Trophoblast cell (in vitro differentiated cells and primary cell): ENCODE measurements around the gene PDE4D.
A peak's percentile ranks its signal among the peaks of the same experiment; 100 is the strongest.

Experiments
- DNase-seq, 2 donors: peaks; one replicate each; pipeline ENCODE4 v3.0.0-alpha.2; 2016
- H2AFZ ChIP-seq: 2 replicates; pipeline ENCODE4 v1.6.1; 2013; ENCODE audit warnings: low read length, moderate library complexity, mild to moderate bottlenecking; ENCODE audit not compliant: insufficient read depth, poor library complexity
- H2AK5ac ChIP-seq: 2 replicates; pipeline ENCODE4 v1.6.1; 2013; ENCODE audit warnings: mild to moderate bottlenecking, low read length
- H2BK120ac ChIP-seq: 2 replicates; pipeline ENCODE4 v1.6.1; 2013; ENCODE audit warnings: low read length, mild to moderate bottlenecking, moderate library complexity; ENCODE audit not compliant: insufficient read depth, poor library complexity
- H2BK12ac ChIP-seq: 2 replicates; pipeline ENCODE4 v1.6.1; 2013; ENCODE audit warnings: mild to moderate bottlenecking, low read length, moderate library complexity
- H2BK5ac ChIP-seq: 2 replicates; pipeline ENCODE4 v1.6.1; 2013; ENCODE audit warnings: low read length, low read depth, moderate library complexity, mild to moderate bottlenecking; ENCODE audit not compliant: poor library complexity
- H3K14ac ChIP-seq: 2 replicates; pipeline ENCODE4 v1.6.1; 2013; ENCODE audit warnings: mild to moderate bottlenecking, low read length
- H3K18ac ChIP-seq: 2 replicates; pipeline ENCODE4 v1.6.1; 2013; ENCODE audit warnings: mild to moderate bottlenecking, low read length
- H3K23ac ChIP-seq: 2 replicates; pipeline ENCODE4 v1.6.1; 2013; ENCODE audit warnings: low read length
- H3K27ac ChIP-seq: 2 replicates; pipeline ENCODE4 v1.5.1; 2013; ENCODE audit warnings: low read depth, mild to moderate bottlenecking, inconsistent platforms, low read length, moderate library complexity
- H3K27me3 ChIP-seq: 2 replicates; pipeline ENCODE4 v1.6.1; 2013; ENCODE audit warnings: inconsistent platforms, mild to moderate bottlenecking, low read length, moderate library complexity; ENCODE audit not compliant: insufficient read depth
- H3K36me3 ChIP-seq, 2 experiments: 1 replicate in 1 of 2; 2 replicates in 1 of 2; pipeline ENCODE4 v1.6.1; 2013; ENCODE audit warnings: low read length in 2 of 2, mild to moderate bottlenecking in 2 of 2, moderate library complexity in 1 of 2; ENCODE audit not compliant: insufficient read depth in 2 of 2, control insufficient read depth in 1 of 2
- H3K4ac ChIP-seq: 2 replicates; pipeline ENCODE4 v1.6.1; 2013; ENCODE audit warnings: low read depth, mild to moderate bottlenecking, low read length, moderate library complexity
- H3K4me1 ChIP-seq, 2 experiments: 1 replicate in 1 of 2; 2 replicates in 1 of 2; pipeline ENCODE4 v1.6.1; 2013; ENCODE audit warnings: low read length in 2 of 2, mild to moderate bottlenecking in 2 of 2, moderate library complexity in 1 of 2; ENCODE audit not compliant: insufficient read depth in 2 of 2, control insufficient read depth in 1 of 2
- H3K4me2 ChIP-seq: 2 replicates; pipeline ENCODE4 v1.6.1; 2013; ENCODE audit warnings: inconsistent platforms, mild to moderate bottlenecking, low read length, moderate library complexity
- H3K4me3 ChIP-seq: 2 replicates; pipeline ENCODE4 v1.5.1; 2013; ENCODE audit warnings: mild to moderate bottlenecking, low read depth, low read length, inconsistent platforms
- H3K79me1 ChIP-seq: one replicate; pipeline ENCODE4 v1.6.1; 2013; ENCODE audit warnings: low read length
- H3K79me2 ChIP-seq: 2 replicates; pipeline ENCODE4 v1.6.1; 2013; ENCODE audit warnings: low read length, mild to moderate bottlenecking; ENCODE audit not compliant: control insufficient read depth, insufficient read depth, poor library complexity
- H3K9ac ChIP-seq: 2 replicates; pipeline ENCODE4 v1.6.1; 2013; ENCODE audit warnings: mild to moderate bottlenecking, low read length
- H3K9me3 ChIP-seq: 2 replicates; pipeline ENCODE4 v1.6.1; 2013; ENCODE audit warnings: low read depth, mild to moderate bottlenecking, control low read depth, inconsistent platforms, low read length; ENCODE audit not compliant: insufficient read depth
- H4K12ac ChIP-seq: 2 replicates; pipeline ENCODE4 v1.6.1; 2013; ENCODE audit warnings: low read depth, mild to moderate bottlenecking, low read length, moderate library complexity
- H4K8ac ChIP-seq: 2 replicates; pipeline ENCODE4 v1.6.1; 2013; ENCODE audit warnings: low read depth, mild to moderate bottlenecking, low read length, moderate library complexity
- H4K91ac ChIP-seq: one replicate; pipeline ENCODE4 v1.6.1; 2013; ENCODE audit warnings: low read depth, mild to moderate bottlenecking, low read length, moderate library complexity
- WGBS: extraction: QIAGEN DNeasy Blood & Tissue Kit; methylation state at CpG from one replicate; pipeline ENCODE4 v1.1.7; 2013; ENCODE audit warnings: missing lambda C conversion rate; ENCODE audit not compliant: insufficient read length, insufficient coverage; ENCODE audit errors: extremely low coverage; 5-methylcytosine and 5-hydroxymethylcytosine counted together

The PDE4D gene

GRCh38 chr5:59275170-59275509 is 618.4 kb downstream of the PDE4D start:
- peak in 1 of 2 donors; percentile 28 for DNase-seq
- H3K36me3 ChIP-seq: no peaks in the 10 kb centered on the region
- H3K14ac ChIP-seq: no peak overlapping the region
- no CpG with 5 or more reads among the region's 5 CpGs for WGBS
- H3K9ac ChIP-seq: no peak overlapping the region
- no peak overlapping the region for H2AK5ac ChIP-seq
- peak overlapping the region; percentile 93 for H3K27ac ChIP-seq
- H3K4ac ChIP-seq: no peak overlapping the region
- H2BK120ac ChIP-seq: no peak overlapping the region
- H3K4me2 ChIP-seq: peak overlapping the region; percentile 96
- peaks cover 0 to 3% of the 10 kb centered on the region in 2 experiments for H3K4me1 ChIP-seq
- H4K8ac ChIP-seq: no peak overlapping the region
- H3K18ac ChIP-seq: no peak overlapping the region
- H3K27me3 ChIP-seq: no peaks in the 10 kb centered on the region
- no peak overlapping the region for H4K12ac ChIP-seq
- H3K23ac ChIP-seq: no peak overlapping the region
- no peak overlapping the region for H2BK12ac ChIP-seq
- H3K79me2 ChIP-seq: no peaks in the 10 kb centered on the region
- no peak overlapping the region for H2AFZ ChIP-seq
- peaks cover 7% of the 10 kb centered on the region for H3K79me1 ChIP-seq
- H4K91ac ChIP-seq: no peak overlapping the region
- H2BK5ac ChIP-seq: no peak overlapping the region
- peak overlapping the region; percentile 65 for H3K4me3 ChIP-seq
- H3K9me3 ChIP-seq: no peaks in the 10 kb centered on the region

- Histone ChIP-seq H2AK5ac (no peak overlapping the region), H3K18ac (no peak overlapping the region), H2BK5ac (no peak overlapping the region), H3K79me1 (peaks cover 7% of the 10 kb centered on the region), H3K9ac (no peak overlapping the region), H2BK12ac (no peak overlapping the region), H4K12ac (no peak overlapping the region), H2AFZ (no peak overlapping the region), H3K79me2 (no peaks in the 10 kb centered on the region), H3K27ac (no peak overlapping the region), H3K4me2 (peak overlapping the region; percentile 50), H2BK120ac (no peak overlapping the region), H3K27me3 (no peaks in the 10 kb centered on the region), H3K4ac (no peak overlapping the region), H3K4me1 (peaks cover 0 to 3% of the 10 kb centered on the region in 2 experiments), H3K4me3 (no peak overlapping the region), H3K9me3 (no peaks in the 10 kb centered on the region), H3K14ac (no peak overlapping the region), H3K23ac (no peak overlapping the region), H4K91ac (no peak overlapping the region), H3K36me3 (no peaks in the 10 kb centered on the region), H4K8ac (no peak overlapping the region)
- WGBS: no CpG with 5 or more reads among the region's 4 CpGs
- no peak for DNase-seq
Observed at GRCh38 chr5:59274106-59274636, 619.4 kb downstream of the PDE4D start.

- no peak overlapping the region for H4K8ac ChIP-seq
- H3K79me2 ChIP-seq: no peaks in the 10 kb centered on the region
- H3K4me2 ChIP-seq: peak overlapping the region; percentile 53
- no peak overlapping the region for H2AK5ac ChIP-seq
- no peak overlapping the region for H3K9ac ChIP-seq
- no peak overlapping the region for H3K23ac ChIP-seq
- H3K4me3 ChIP-seq: no peak overlapping the region
- no peak overlapping the region for H3K27ac ChIP-seq
- H4K91ac ChIP-seq: no peak overlapping the region
- no peak for DNase-seq
- no CpG with 5 or more reads among the region's 3 CpGs for WGBS
- peaks cover 7% of the 10 kb centered on the region for H3K79me1 ChIP-seq
- H2AFZ ChIP-seq: no peak overlapping the region
- H3K9me3 ChIP-seq: no peaks in the 10 kb centered on the region
- H3K4me1 ChIP-seq: peaks cover 0 to 3% of the 10 kb centered on the region in 2 experiments
- no peak overlapping the region for H2BK5ac ChIP-seq
- no peak overlapping the region for H3K14ac ChIP-seq
- no peak overlapping the region for H2BK120ac ChIP-seq
- H4K12ac ChIP-seq: no peak overlapping the region
- H3K18ac ChIP-seq: no peak overlapping the region
- no peak overlapping the region for H3K4ac ChIP-seq
- H3K27me3 ChIP-seq: no peaks in the 10 kb centered on the region
- no peaks in the 10 kb centered on the region for H3K36me3 ChIP-seq
- no peak overlapping the region for H2BK12ac ChIP-seq
Observed at GRCh38 chr5:59272809-59273427, 620.6 kb downstream of the PDE4D start.

GRCh38 chr5:59268756-59269415 is 624.6 kb downstream of the PDE4D start:
- no peak overlapping the region for H4K12ac ChIP-seq
- H3K9me3 ChIP-seq: no peaks in the 10 kb centered on the region
- H3K79me2 ChIP-seq: no peaks in the 10 kb centered on the region
- no peak overlapping the region for H3K4me3 ChIP-seq
- no peaks in the 10 kb centered on the region for H3K27me3 ChIP-seq
- no peak overlapping the region for H3K9ac ChIP-seq
- no peak overlapping the region for H3K18ac ChIP-seq
- H4K91ac ChIP-seq: no peak overlapping the region
- H3K36me3 ChIP-seq: no peaks in the 10 kb centered on the region
- no CpG with 5 or more reads among the region's 4 CpGs for WGBS
- no peak overlapping the region for H4K8ac ChIP-seq
- H3K27ac ChIP-seq: no peak overlapping the region
- no peak overlapping the region for H3K4me2 ChIP-seq
- DNase-seq: no peak
- H3K14ac ChIP-seq: no peak overlapping the region
- no peak overlapping the region for H2AK5ac ChIP-seq
- H2BK120ac ChIP-seq: no peak overlapping the region
- no peak overlapping the region for H2BK5ac ChIP-seq
- no peak overlapping the region for H3K4ac ChIP-seq
- H3K23ac ChIP-seq: no peak overlapping the region
- H3K4me1 ChIP-seq: peaks cover 0 to 3% of the 10 kb centered on the region in 2 experiments
- peaks cover 2% of the 10 kb centered on the region for H3K79me1 ChIP-seq
- H2BK12ac ChIP-seq: no peak overlapping the region
- H2AFZ ChIP-seq: no peak overlapping the region
